ENCODE measurements around the gene AIF1L. TPM values are rescaled to one million over a fixed set of nuclear protein-coding genes. Genes with fewer than 3 reads are reported as not detected.

The AIF1L gene
- total and polyA plus RNA-seq, 2 of the 4 experiments (the other 2 are of a cell fraction): 0.18 to 0.19 TPM

- H3K4me3 ChIP-seq (ENCODE audit: insufficient read depth, low read depth, low read length): no peak overlapping the region
- no peak overlapping the region for H3K56ac ChIP-seq (ENCODE audit: extremely low read depth, insufficient read depth, low read length)
- peaks cover 58% of the 10 kb centered on the region for H3K36me3 ChIP-seq (ENCODE audit: control insufficient read depth, insufficient read depth, low read length)
- intact Hi-C loops (cut with micrococcal nuclease): loop anchor here (10.0 kb wide), 1 partner anchor 334 kb away; no protein-coding TSS in a partner anchor
- dilution Hi-C loops (cut with HindIII; ENCODE audit: low sequenced_read_pairs, unreplicated experiment): no loop called here
- H2BK15ac ChIP-seq (ENCODE audit: low read depth, low read length): no peak overlapping the region
- H2BK20ac ChIP-seq (ENCODE audit: low read depth, low read length): no peak overlapping the region
- no peak overlapping the region for H4K91ac ChIP-seq (ENCODE audit: insufficient read depth, low read depth, low read length)
- H3K23ac ChIP-seq (ENCODE audit: low read depth, low read length): no peak overlapping the region
- DNase-seq: no peak
- ChIA-PET POLR2A (ENCODE audit: unreplicated experiment) (no interaction called here), CTCF (interaction anchor here (0.7 kb wide), 1 partner anchor 8 kb away, joined by 3 read pairs; no protein-coding TSS in a partner anchor)
- WGBS, 2 experiments (ENCODE audit: extremely low coverage in 2 of 2, insufficient read length in 1 of 2): no CpG with 5 or more reads among the region's 3 CpGs
- no peak overlapping the region for H2AFZ ChIP-seq (replicated peaks; ENCODE audit: low read length, poor library complexity)
- no peaks in the 10 kb centered on the region for H4K20me1 ChIP-seq (ENCODE audit: insufficient read depth, low read length)
- no peak overlapping the region for H2AK9ac ChIP-seq (replicated peaks; ENCODE audit: low read depth, low read length, poor library complexity)
- H3K9ac ChIP-seq (ENCODE audit: low read depth, low read length): no peak overlapping the region
- H3K4me1 ChIP-seq (ENCODE audit: control insufficient read depth, insufficient read depth, low read length): no peaks in the 10 kb centered on the region
- H3K9me1 ChIP-seq (ENCODE audit: insufficient read depth, low read length): no peaks in the 10 kb centered on the region
- no peak overlapping the region for H3K18ac ChIP-seq (ENCODE audit: low read depth, low read length)
- no peak overlapping the region for H3K4me2 ChIP-seq (ENCODE audit: low read depth, low read length)
- no peak overlapping the region for H3K4ac ChIP-seq (ENCODE audit: low read depth, low read length)
- H3K27ac ChIP-seq (ENCODE audit: insufficient read depth, low read length): no peak overlapping the region
- TF ChIP-seq ELK1 (IDR thresholded peaks at IDR 0.05; ENCODE audit: borderline replicate concordance, low read depth, low read length) (no peak), CEBPB (IDR thresholded peaks at IDR 0.05; ENCODE audit: low read depth, low read length) (no peak), MXI1 (IDR thresholded peaks at IDR 0.05; ENCODE audit: borderline replicate concordance, low read depth, low read length) (no peak), NFE2L2 (IDR thresholded peaks at IDR 0.05; ENCODE audit: low read depth, low read length) (no peak), RCOR1 (IDR thresholded peaks at IDR 0.05; ENCODE audit: insufficient replicate concordance, low read length) (no peak), MAZ (IDR thresholded peaks at IDR 0.05; ENCODE audit: borderline replicate concordance, low read depth, low read length) (no peak), SMC3 (IDR thresholded peaks at IDR 0.05; ENCODE audit: low read depth, low read length) (no peak), CTCF (conservative IDR thresholded peaks at IDR 0.05; ENCODE audit: low read depth, low read length) (no peak)
- H3K79me1 ChIP-seq (ENCODE audit: low read depth in 1 of 2, low read length in 2 of 2): peaks cover 0 to 2% of the 10 kb centered on the region in 2 experiments; a peak in 1 of 4 replicates
- in situ Hi-C loops (cut with MboI; ENCODE audit: low sequenced_read_pairs): loop anchor here (25.0 kb wide), 1 partner anchor 1197 kb away; no protein-coding TSS in a partner anchor
- no peak overlapping the region for H2BK5ac ChIP-seq (ENCODE audit: low read depth, low read length, poor library complexity, severe bottlenecking)
- H4K5ac ChIP-seq (ENCODE audit: low read depth, low read length): no peak overlapping the region
- no peaks in the 10 kb centered on the region for H3K9me3 ChIP-seq (ENCODE audit: control insufficient read depth, insufficient read depth, low read length)
- H2BK120ac ChIP-seq (ENCODE audit: low read depth, low read length): no peak overlapping the region
- no TSS peak for BruUV-seq (replicated peaks)
- H4K8ac ChIP-seq (ENCODE audit: low read depth in 2 of 2, low read length in 2 of 2): no peak overlapping the region
- ATAC-seq (ENCODE audit: low read depth): no peak
- no peaks in the 10 kb centered on the region for H3K27me3 ChIP-seq (ENCODE audit: control insufficient read depth, insufficient read depth, low read length)
- H3K14ac ChIP-seq (replicated peaks; ENCODE audit: low read depth, low read length): no peak overlapping the region
- H2AK5ac ChIP-seq (ENCODE audit: low read depth, low read length): no peak overlapping the region
These were observed 44.2 kb downstream of the AIF1L start for GRCh38 chr9:131140550-131140949.

Data from IMR-90 (cell line).